Activated T-helper 17 cell treated with anti-CD3 and anti-CD28 coated beads, Interleukin-2, amount 50 U/mL, for 72 hours (primary cell): ENCODE measurements around the gene SLC7A14. TPM values are rescaled to one million over a fixed set of nuclear protein-coding genes. Genes with fewer than 3 reads are reported as not detected.

Experiments used
- ATAC-seq: fragments of 150-1000 bp; cut with Tn5 transposase; replicated peaks from 2 replicates; pipeline ENCODE4 v1.10.0; 2021; ENCODE audit warnings: mild to moderate bottlenecking, moderate library complexity
- H3K27ac Mint-ChIP-seq: one replicate; pipeline ENCODE4 v1.8.0; 2022; ENCODE audit warnings: mixed read lengths
- H3K27me3 Mint-ChIP-seq: one replicate; pipeline ENCODE4 v1.8.0; 2022; ENCODE audit warnings: mixed read lengths
- H3K36me3 Mint-ChIP-seq: one replicate; pipeline ENCODE4 v1.8.0; 2022; ENCODE audit warnings: low read depth, mild to moderate bottlenecking, mixed read lengths
- H3K4me1 Mint-ChIP-seq: one replicate; pipeline ENCODE4 v1.8.0; 2022; ENCODE audit warnings: mixed read lengths
- H3K4me3 Mint-ChIP-seq: one replicate; pipeline ENCODE4 v1.8.0; 2022; ENCODE audit warnings: mild to moderate bottlenecking, mixed read lengths
- H3K9me3 Mint-ChIP-seq: one replicate; pipeline ENCODE4 v1.8.0; 2022; ENCODE audit warnings: mixed read lengths
- total RNA-seq, 2 donors: library from RNA; stranded (reverse); gene quantifications; one replicate each; pipeline ENCODE4 v1.2.3, GENCODE V29; 2022

The SLC7A14 gene
- total RNA-seq, 2 donors from 2014 or later: not detected

- Mint-ChIP-seq H3K4me1 (peaks cover 4% of the 10 kb centered on the region), H3K4me3 (peak overlapping the region; percentile 18), H3K27ac (no peak overlapping the region), H3K9me3 (no peaks in the 10 kb centered on the region), H3K36me3 (no peaks in the 10 kb centered on the region), H3K27me3 (peaks cover 35% of the 10 kb centered on the region)
- no peak for ATAC-seq
Observed at GRCh38 chr3:170420307-170420821, 165.5 kb downstream of the SLC7A14 start.

GRCh38 chr3:170419557-170420087 is 166.3 kb downstream of the SLC7A14 start:
- Mint-ChIP-seq H3K27ac (no peak overlapping the region), H3K4me1 (peaks cover 4% of the 10 kb centered on the region), H3K27me3 (peaks cover 35% of the 10 kb centered on the region), H3K36me3 (no peaks in the 10 kb centered on the region), H3K9me3 (no peaks in the 10 kb centered on the region), H3K4me3 (peak overlapping the region; percentile 25)
- no peak for ATAC-seq

- no peaks in the 10 kb centered on the region for H3K36me3 Mint-ChIP-seq
- H3K4me3 Mint-ChIP-seq: peak within 1 kb of the TSS; percentile 77
- H3K27me3 Mint-ChIP-seq: peaks cover 29% of the 10 kb centered on the region
- no peaks in the 10 kb centered on the region for H3K9me3 Mint-ChIP-seq
- no peak within 1 kb of the TSS for H3K27ac Mint-ChIP-seq
- peaks cover 4% of the 10 kb centered on the region for H3K4me1 Mint-ChIP-seq
- ATAC-seq: peak; percentile 18
Observed at GRCh38 chr3:170418422-170419398, 167.2 kb downstream of the SLC7A14 start, which contains the start of gene CLDN11. CLDN11 (plus strand) TSS chr3:170418868; CDS start chr3:170419067, 199 bp downstream.

- Mint-ChIP-seq H3K9me3 (no peaks in the 10 kb centered on the region), H3K4me3 (no peak overlapping the region), H3K27me3 (peaks cover 29% of the 10 kb centered on the region), H3K27ac (no peak overlapping the region), H3K36me3 (no peaks in the 10 kb centered on the region), H3K4me1 (peaks cover 4% of the 10 kb centered on the region)
- ATAC-seq: no peak
Observed at GRCh38 chr3:170417090-170417489, 168.8 kb downstream of the SLC7A14 start.

GRCh38 chr3:170414202-170414663 is 171.6 kb downstream of the SLC7A14 start:
- Mint-ChIP-seq H3K27me3 (peaks cover 18% of the 10 kb centered on the region), H3K4me1 (peaks cover 4% of the 10 kb centered on the region), H3K27ac (no peak overlapping the region), H3K9me3 (no peaks in the 10 kb centered on the region), H3K4me3 (no peak overlapping the region), H3K36me3 (no peaks in the 10 kb centered on the region)
- ATAC-seq: peak; percentile 60

- Mint-ChIP-seq H3K4me1 (peaks cover 3% of the 10 kb centered on the region), H3K4me3 (no peak overlapping the region), H3K27ac (no peak overlapping the region), H3K9me3 (no peaks in the 10 kb centered on the region), H3K36me3 (no peaks in the 10 kb centered on the region), H3K27me3 (peaks cover 16% of the 10 kb centered on the region)
- ATAC-seq: no peak
Observed at GRCh38 chr3:170413291-170413690, 172.6 kb downstream of the SLC7A14 start.

GRCh38 chr3:170410428-170411029 is 175.3 kb downstream of the SLC7A14 start:
- ATAC-seq: no peak

More at GRCh38 chr3:170410428-170411029, 175.3 kb downstream of the SLC7A14 start:
- no peak overlapping the region for H3K27ac Mint-ChIP-seq
- no peaks in the 10 kb centered on the region for H3K4me1 Mint-ChIP-seq
- H3K9me3 Mint-ChIP-seq: no peaks in the 10 kb centered on the region
- no peaks in the 10 kb centered on the region for H3K36me3 Mint-ChIP-seq
- no peaks in the 10 kb centered on the region for H3K27me3 Mint-ChIP-seq
- no peak overlapping the region for H3K4me3 Mint-ChIP-seq

Other genes starting within 250 kb of the SLC7A14 start
- gene SKIL, start 228.4 kb downstream of the SLC7A14 start, total RNA-seq: 10 to 100 TPM; 16.9 to 21.0 TPM
- not detected for gene CLDN11, start 167.2 kb downstream of the SLC7A14 start, total RNA-seq